HG02852 (cell line): ENCODE measurements around the gene PLEKHG5.

Experiments
- ATAC-seq: cut with Tn5 transposase; IDR thresholded peaks from one replicate; pipeline ENCODE4 v1.9.1; 2021; ENCODE audit warnings: mild to moderate bottlenecking, moderate library complexity; ENCODE audit not compliant: unreplicated experiment

PLEKHG5 gene

DNA sequence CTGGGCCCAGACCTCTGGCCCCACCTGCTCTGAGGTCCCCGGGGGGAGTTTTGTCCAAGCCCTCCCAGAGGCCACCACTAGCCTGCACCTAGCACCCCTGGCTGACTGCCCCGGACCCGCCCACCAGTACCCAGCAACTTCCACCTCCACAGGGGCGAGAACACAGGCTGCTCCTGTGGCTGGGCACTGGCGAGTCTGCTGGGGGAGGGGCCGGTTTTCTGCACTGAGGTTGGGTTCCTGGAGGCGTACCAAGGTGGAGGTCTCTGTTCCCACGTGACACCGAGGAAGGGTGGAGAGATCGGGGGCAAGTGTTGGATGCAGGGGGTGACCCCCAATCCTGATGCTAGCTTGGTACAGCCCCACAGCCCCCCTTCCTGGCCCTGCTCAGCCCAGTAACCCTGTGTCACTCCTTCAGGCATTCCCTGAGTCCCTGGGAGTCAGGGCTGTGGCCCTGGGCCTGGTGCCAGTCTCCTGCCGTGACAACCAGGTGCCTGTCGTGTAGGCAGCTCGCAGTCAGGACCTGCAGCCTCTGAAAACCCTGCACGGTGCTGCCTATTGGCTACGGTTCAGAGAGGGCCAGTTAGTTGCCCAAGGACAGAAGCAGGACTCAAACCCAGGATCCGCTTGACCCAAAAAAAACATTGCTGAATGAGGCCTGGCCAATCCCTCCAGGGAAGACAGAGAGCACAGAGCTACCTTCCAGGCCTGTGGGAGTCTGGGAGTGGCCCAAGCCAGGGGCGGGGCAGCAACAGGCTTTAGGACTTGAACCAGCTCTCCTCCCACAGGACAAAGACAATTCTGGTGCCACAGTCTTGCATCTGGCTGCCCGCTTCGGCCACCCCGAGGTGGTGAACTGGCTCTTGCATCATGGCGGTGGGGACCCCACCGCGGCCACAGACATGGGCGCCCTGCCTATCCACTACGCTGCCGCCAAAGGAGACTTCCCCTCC, 63.8 kb downstream of the PLEKHG5 start:
- no peak for ATAC-seq

DNA sequence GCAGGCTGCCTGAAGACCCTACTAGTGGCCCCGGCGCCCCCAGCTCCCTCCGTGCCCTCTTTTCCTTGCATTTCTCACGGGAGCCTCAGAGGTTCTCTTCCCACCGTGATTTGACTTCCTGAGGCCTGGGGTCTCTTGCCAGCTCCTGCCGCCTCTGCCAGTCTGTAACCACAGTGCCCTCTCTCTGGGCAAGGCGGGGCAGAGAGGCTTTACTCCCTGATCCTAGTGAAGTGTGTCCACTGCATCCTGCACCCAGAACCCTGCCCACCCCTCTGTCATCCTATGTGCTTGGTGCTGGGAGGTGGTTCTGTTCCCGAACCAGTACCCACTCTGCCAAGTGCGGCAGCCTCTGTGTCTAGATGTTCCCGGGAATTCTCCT, 64.5 kb downstream of the PLEKHG5 start:
- ATAC-seq, result no peak

DNA sequence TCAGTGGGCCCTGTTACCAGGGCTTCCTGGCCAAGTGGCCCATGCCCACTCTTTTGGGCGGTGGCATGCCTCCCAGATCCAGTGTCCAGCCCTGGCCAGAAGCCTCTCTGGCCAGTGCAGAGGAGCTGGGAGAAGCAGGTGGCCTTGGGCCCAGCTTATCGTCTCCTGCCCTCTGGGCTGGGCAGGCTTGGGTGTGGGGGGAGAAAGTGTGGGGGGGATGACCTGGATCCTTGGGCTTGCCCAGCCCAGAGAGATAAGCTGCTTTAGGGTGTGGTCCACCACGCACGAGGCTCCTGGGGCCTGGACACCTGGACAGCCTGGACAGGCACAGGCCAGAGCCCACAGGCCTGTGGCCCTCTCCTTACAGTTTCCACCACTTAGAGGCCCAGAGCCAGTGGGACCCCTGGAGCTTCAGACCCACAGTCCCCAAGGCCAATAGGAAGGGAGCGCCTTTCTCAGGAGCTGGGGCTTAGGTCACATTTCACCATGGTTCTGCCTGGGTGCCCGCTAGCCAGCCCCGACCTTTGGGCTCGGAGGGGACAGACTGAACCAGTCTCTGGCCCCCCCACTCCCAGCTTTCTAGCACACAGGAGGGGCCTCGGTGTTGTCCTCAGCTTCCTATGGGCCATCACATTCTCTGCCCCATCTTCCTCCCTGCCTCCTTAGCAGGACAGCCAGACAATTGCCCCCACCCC, 65.0 kb downstream of the PLEKHG5 start:
- no peak for ATAC-seq

DNA sequence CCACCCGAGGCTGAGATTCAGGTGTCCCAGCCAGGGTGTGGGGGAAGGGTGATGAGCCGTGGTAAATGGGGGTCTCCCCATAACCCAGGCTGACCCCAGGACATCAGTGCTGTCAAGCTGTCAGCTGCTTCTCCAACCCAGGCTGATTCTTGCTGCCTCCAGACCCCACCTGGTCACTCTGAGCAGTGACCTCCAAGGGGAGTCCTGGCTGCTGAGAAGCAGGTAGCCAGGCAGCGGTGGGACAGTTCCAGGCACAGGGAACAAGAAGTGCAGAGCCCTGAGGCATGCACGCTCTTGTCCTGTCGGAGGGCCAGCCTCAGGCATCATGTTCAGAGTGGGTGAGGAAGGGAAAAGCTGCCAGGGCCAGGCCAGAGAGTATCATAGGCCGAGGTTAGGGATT, 65.8 kb downstream of the PLEKHG5 start:
- no peak for ATAC-seq

DNA sequence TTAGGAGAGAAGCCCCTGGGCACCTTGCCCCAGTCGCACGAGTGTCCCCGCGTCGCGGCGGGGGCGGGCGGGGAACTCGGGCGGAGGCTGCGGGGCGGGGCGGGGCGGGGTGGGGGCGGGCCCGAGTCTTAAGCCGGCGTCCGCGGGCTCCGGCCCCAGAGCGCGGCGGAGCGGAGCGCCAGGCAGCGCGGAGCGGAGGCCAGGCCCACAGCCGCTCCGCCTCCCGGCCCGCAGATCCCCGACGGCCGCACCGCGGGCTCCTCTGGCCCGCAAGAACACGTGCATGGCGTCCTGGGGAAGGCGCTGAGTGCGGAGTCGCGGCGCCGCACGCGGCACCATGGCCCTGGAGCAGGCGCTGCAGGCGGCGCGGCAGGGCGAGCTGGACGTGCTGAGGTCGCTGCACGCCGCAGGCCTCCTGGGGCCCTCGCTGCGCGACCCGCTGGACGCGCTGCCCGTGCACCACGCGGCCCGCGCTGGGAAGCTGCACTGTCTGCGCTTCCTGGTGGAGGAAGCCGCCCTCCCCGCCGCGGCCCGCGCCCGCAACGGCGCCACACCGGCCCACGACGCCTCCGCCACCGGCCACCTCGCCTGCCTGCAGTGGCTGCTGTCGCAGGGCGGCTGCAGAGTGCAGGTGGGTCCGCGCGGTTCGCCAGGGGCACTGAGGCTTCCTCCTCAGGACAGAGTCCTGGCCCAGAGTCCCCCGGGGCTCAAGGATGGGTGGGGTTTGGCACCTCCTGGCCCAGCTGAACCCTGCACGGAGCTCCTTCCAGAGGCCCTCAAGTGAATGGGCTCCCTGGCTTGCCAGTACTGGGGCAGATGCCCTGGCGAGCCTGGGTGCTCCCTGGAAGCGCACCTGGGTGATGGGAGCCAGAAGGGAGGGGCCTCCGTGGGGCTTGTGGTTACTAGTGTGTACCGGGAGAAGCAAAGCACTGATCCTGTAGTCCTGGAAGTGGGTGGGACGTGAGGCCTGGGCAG, 66.6 kb downstream of the PLEKHG5 start, which contains the start of gene ESPN:
Gene ESPN (plus strand): TSS at position 158 of the 975 bp plus-strand sequence. CDS start 180 bp downstream, at position 338.
- no peak for ATAC-seq

DNA sequence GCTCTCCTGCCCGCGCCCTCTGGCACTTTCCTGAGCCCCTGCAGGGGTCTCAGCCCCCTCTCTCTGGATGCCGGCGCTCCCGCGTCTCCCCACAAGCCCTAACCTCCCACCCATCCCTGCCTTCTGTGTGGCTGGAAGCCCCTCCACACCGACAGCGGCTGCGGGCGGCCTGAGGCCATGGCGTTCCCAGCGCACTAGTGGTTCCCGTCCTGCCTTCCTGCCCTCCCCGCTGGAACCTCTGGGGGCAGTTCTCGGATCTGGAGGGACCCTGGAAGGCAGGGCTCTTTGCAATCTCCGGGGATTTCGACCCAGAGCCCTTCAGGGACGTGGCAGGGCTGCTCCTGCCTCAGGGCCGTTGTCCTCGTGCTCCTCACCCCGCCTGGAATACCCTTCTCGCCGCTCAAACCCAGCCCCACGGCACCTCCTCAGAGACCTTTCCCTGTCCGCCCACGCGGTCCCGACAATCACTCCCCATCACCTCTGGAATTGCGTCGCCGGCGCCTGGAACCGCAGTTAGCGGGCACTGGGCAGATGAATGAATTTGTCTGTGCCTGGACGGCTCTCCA, 67.4 kb downstream of the PLEKHG5 start:
- no peak for ATAC-seq

DNA sequence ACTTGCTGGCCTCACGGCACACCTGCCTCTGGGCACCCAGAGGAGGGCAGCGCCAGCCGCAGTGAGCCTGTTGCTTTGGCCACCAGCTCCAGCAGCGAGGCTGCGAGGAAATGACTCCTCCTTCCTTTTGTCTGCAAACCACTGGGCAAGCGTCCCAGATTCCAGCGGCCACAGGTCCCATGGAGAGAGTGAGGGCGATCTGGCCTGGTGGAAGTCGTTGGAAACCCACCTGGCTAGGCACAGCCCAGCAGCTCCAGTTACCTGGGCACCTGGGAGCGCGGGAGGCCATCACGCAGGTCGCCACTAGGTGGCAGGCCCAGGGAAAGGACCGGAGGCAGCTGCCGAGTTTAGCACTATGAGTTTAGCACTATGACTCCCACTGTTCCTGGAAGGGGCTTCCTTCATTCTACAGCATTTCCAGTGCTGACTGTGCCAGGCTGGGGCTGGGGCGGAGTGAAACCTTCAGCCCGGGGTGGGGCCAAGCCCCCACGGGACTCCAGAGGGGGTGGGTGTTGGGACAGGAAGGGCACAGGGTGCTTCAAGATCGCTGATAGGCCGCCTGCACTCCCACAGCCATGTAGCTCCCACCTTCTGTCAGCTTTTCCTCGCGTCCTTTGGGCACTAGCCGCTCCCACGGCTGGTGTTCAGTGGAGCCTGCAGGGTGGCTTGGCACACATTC, 68.0 kb downstream of the PLEKHG5 start:
- no peak for ATAC-seq

DNA sequence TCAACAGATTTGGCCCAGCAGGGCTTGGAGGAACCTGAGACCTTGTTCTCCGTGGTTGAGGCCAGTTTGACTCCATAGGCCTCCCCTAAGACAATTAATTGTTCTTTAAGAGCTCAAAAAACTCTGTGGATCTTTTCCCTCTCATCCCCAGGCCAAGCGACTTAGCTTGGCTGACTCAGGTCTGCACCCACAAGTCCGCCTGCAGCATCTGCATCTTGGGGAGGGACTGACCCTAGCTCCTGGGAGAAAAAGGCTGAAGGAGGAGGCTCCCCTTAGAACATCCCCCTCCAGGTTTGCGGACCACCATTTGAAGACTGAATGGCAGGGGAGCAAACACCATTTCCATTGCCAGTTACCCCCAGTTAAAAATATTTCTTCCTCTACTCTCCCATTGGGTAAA, 70.2 kb downstream of the PLEKHG5 start:
- no peak for ATAC-seq

DNA sequence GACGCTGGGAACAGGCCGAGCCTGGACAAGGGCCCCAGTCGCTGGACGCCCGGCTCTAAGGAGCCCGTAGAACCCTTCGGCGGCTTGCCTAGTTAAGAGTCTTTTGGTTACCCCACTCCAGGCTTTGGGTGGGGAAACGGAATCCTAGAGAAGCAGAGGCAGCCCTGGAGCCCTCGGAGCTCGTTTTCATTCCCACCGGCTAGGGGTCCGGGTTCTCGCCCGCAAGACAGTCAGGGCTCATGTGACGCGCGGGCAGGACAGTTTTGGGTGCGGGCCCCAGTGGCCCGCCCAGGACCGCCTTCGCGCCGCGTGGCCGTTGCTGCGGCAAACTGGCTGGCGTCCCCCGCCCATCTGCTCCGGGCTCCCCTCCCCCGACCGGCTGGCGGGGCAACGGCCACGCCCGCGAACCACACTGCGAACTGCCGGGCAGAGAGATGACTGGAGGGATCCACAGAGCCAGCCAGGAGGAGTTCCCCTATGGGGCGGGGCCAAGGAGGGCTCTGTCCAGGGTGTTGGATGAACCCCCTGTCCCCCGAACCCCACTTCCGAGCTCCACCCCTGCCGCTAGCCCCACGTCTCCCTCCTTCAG, 70.9 kb downstream of the PLEKHG5 start:
- ATAC-seq, result no peak

DNA sequence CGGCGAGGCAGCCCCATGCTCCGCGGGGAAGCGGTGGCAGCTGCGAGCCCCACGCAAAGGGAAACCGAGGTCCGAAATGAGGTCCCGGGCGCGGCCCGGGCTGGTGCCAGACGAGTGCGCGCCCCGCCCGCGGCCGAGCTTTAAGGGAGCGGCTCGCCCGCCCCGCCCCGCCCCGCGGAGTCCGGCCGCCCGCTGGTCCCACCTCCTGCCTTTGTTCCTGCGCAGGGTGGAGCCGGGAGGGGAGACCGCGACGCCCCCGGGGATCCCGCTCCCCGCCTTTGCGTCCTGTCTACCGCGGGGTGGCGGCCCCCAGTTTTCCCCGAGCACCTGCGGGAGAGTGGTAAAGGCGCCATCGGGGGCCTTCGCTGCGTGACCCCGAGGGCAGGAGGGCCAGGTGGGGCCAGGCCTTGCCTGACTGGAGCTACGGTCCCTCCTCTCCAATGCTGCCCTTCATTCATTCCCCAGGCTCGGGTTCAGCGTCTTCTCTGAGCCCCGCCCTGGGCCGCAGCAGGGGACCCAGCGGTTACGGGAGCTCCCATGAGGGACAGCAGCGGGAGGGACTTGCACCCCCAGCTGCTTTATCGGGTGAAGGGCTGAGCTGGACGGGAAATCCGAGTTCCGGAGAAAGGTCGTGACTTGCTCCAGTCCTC, 71.5 kb downstream of the PLEKHG5 start, which contains the start of gene HES2:
Gene HES2 (minus strand): TSS at position 116 of the 650 bp plus-strand sequence. CDS start 99 bp downstream, at position 17.
- no peak for ATAC-seq

DNA sequence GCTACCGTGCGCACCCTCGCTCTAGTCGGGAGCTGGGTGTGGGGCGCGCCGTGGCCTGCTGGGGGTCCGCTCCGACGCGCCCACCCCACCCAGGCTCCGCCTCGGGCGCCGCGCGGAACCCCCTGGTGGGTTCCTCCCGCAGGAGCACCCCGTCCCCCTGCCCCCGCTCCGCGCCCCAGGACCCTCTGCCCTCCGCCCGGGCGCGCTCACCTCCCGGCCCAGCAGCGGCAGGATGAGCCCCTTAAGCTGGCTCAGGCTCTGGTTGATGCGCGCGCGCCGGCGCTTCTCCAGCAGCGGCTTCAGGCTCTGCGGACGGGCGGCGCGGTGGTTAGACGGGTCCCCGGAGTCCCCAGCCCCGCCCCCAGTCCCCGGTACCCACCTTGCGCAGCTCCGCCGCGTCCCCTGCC, 72.1 kb downstream of the PLEKHG5 start:
- ATAC-seq, result no peak

DNA sequence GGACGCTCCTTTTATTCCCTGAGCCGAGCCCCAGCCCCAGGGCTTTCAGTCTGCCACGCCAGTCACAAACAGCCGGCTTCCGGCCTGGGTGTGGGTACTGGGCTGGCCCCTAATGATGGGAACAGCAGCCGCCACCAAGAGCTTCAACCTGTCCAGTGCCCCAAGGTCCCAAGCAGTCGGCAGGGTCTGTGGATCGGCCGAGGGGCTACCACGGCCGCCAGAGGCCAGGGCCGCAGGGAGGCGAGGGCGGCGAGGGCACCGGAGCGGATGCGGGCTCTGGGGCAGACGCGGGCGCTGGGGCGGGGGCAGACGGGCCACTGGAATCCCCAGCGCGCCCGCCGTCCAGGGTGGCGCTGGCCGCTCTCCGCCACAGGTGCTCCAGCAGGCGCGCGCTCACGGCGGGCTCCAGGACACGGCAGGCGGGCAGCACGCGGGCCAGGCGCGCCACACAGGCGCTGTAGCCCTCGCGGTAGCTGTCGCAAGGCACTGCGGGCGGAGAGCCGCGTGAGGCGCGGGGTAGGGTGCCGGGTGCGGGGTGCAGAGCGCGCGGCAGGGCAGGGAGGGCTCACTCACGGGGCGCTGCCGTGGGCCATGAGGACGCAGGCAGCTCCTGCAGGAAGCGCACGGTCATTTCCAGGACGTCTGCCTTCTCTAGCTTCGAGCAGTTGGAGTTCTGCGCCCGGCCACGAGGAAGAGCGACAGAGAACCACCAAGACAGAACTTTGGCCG, 72.6 kb downstream of the PLEKHG5 start:
- no peak for ATAC-seq

DNA sequence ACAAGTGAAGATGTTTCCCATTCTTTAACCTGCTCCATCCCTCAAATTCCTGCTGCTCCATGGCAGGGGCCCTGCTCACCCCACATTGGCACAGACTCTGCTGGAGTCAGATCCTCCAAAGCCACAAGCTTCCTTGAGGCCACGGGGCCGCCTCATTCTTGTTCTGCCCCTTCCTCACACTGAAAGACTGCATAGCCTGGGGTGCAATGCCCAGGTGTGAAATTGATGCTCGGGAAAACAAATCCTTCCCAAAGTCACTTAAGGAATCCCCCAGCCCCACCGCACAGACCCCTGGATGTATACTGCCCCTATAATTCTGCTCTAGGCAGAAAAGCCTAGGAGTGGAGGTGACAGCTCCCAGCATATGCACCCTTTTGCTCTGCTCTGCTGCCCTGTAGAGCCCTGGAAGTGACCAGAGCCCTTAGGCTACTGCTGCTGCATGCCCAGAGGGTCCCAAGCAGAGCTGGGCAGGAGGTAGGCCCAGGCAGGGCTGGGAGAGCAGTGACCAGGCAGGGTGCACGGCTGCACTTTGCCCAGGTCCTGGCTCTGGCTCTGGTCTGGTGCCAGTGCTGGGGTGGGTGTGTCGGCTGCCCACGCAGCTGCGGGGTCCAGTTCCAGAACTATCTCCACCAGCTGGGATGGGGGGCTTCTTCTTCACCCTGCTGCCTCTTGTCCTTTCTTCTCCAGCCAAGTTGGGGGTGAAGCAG, 73.4 kb downstream of the PLEKHG5 start:
- no peak for ATAC-seq
